GM19239 (cell line): ENCODE results near the gene ZNF862.
"Not testable (repeated sequence)": the region's sequence is repeated elsewhere in the genome, so short reads cannot be mapped to it uniquely, and the experiment has no call there.

Source experiments
- DNase-seq: peaks from one replicate; pipeline ENCODE4 v3.0.0; 2011; ENCODE audit warnings: low spot score; ENCODE audit not compliant: insufficient read length
- FAIRE-seq: peaks from 2 replicates; lab custom pipeline; 2011; peaks lifted over from hg19 to GRCh38; lab: Jason Lieb, UNC

ZNF862 gene

DNA sequence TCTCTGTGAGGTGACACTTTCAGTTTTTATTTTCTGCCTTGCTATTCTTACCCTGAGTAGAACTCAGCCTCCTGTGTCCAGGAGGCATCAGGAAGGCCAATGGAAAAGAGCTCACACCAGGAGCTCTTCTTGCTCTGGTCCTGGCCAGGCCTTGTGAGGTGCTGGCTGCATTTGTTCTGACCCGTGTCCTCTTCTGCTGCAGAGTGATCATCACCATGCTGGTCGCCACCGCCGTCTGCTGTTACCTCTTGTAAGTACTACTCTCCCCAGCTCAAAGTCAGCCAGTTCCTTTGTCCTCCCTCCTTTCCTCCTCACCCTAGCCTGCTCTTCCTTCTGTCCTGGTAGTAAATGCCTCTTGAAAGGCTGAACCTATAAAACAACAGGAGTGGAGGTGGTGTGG is 37.2 kb downstream of the ZNF862 start:
- DNase-seq (no peak), FAIRE-seq (no peak)

DNA sequence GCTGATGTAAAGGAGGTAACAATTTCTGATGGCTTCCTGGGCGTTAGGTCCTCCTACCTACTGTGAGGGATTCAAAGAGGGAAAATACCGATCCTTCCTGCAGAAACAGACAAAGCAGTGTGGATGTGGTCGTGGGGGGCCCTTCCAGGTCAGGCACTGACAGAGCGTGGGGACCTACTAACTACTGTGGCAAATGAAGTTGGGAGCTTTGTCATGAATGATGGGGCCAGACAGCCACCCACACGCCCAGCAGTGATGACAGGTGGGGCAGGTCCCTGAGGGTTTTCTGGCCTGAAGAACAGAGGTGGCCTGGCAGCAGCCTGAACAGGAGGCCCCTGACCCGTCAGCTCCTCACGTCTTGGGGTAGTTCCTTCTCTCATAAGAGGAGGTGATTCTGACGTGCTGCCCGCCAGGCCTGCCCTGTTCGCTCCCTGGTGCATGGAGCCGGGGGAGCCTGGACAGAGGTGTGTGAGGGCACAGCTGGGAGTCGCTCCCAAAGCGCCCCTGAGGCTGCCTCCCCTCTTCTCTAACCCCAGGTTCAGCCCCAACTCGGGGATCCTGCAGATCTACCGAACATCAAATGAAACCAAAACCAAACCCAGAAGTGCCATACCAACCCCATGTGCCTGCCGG is 39.8 kb downstream of the ZNF862 start:
- no peak for FAIRE-seq
- DNase-seq = no peak

DNA sequence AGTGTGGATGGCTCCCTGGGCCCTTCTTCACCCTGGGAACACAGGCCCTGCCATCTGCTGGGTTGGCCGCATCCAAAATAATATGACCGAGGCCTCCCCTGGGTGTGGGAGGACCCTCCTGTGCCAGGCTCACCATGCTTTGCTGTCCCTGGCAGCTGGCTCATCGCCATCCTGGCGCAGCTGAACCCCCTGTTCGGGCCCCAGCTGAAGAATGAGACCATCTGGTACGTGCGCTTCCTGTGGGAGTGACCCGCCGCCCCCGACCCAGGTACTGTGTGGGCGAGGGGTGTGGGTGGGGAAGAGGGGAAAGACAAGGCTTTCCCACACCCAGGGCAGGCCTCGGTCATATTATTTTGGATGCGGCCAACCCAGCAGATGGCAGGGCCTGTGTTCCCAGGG is 40.3 kb downstream of the ZNF862 start:
- DNase-seq (no peak), FAIRE-seq (no peak)

- DNase-seq = no peak
- FAIRE-seq = no peak
Measured at GRCh38 chr7:149879271-149879743, 41.1 kb downstream of the ZNF862 start.

- no peak for FAIRE-seq
- no peak for DNase-seq
Measured at GRCh38 chr7:149879766-149880637, 41.8 kb downstream of the ZNF862 start.

DNA sequence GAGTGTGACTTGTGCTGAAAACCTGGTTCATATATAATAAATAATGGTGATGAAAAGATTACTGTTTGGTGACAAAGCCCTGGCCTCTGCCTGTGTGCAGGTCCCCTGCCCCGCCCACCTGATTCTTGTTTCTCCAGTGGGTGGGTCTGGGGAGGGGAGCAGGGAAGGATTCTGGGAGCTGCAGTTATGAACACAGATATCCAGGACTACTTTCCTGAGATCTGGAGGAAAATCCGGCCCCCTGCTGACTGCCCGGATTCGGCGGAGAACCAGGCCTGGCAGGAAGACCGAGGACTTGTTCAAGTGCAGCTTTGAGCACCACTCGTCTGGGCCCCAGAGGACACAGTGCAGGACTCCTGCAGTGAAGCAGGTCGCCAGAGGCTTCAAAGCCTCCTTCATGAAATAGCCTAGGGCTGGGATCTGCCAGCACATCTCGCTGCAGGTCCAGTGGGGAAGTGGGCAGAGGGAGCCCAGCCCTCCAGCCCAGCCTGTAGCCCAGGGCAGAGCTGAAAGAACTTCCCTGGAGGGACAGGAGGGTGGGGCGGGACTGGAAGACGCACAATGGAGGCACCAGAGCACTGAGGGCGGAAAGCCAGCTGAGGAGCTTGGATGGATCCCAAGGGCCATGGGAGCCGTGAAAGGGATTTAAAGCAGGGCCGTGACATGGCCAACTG is 42.6 kb downstream of the ZNF862 start:
- no peak for DNase-seq
- no peak for FAIRE-seq

- DNase-seq = no peak
- no peak for FAIRE-seq
Measured at GRCh38 chr7:149881328-149882247, 43.4 kb downstream of the ZNF862 start.

DNA sequence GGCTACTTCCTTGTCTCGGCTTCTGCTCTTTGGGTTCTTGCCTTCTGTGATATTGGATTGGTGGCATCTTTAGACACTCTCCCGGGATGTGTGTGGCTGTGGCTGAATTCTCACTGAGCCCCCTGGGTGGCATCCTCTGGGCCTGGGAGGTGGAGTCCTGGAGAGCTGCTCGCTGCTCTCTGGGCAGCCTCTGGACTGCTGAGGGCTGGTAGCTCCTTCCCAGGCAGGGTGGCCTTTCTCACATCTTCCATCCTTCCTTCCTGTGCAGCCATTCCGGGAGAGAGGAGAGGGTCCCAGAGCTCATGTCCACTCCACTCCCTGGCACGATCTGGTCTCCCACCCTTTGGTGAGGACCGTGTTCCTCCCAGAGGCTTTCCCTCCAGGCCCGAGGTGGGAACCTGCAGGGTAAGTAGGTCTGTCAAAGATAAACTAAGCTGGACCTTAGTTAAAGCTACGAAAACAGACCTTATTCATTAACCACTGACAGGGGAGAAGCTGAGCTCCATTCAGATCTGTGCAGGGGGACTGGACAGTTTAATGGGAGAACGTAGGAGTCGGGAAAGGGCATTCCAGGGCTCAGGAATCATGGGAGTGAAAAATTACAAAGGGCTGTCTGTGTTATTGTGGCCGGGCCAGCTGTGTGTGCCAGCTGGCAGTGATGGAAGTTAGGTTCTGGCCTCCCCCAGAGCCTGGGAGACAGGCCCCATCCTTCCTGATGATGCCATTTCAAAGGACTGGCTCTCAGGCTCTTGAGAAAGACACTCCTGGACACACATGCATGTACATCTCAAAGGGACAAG is 44.3 kb downstream of the ZNF862 start:
- FAIRE-seq = no peak
- DNase-seq = no peak

DNA sequence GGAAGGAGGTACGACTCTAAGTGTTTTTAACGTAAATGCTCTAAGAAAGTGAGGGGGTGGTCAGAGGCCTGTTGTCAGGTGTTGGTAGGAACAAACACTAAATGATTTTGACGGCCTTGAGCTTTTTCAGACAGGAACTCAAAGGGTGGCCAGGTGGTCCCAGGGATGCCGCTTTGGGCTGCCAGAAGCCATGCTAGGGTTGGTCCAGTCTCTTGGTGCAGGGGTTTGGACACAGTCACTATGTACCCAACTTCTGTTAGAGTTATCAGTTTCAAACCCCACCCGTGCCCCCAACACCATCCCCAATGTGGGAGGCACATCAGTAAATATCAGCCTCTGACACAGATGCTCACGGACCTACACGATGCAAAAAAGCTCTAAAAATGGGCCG is 44.9 kb downstream of the ZNF862 start:
- FAIRE-seq (no peak), DNase-seq (no peak)

DNA sequence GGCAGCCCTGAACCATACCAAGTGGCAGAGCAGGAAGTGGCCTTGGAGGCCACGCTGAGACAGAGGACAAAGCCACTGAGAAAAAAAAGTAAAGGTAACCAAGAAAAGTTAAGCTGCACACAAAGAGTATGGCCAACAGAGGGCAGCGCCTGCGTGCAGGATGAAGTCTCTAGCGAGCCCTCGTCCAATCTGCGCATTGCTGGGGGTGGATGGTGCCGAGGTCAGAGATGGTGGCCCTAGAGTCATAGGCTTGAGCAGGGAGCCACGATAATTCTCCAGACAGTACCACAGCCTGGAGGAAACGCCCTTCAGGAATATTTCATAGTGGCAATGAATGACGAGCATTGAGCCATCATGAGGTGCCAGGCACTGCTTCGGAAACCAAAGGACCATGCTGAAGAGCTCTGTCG is 45.3 kb downstream of the ZNF862 start:
- DNase-seq (no peak), FAIRE-seq (peak; percentile 67)

- FAIRE-seq = no peak
- DNase-seq = no peak
Measured at GRCh38 chr7:149884016-149884415, 45.8 kb downstream of the ZNF862 start.

DNA sequence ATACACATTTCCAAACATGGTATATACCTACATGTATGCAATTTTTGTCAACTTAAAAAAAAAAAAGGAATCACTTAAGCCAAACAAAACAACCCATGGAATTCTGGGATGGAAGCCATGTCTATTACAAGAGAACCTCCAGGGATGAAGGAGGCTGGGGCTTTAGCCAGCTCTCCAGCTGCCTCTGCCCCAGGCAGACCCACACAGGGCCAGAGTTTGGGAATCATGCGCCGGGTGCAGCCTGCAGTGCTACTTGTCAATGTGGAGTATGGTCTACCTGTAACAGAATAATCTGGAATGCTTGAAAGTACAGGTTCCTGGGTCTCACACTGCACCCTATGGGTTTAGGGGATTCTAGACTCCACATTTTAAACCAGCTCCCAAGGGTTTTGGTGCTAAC is 46.4 kb downstream of the ZNF862 start:
- DNase-seq (no peak), FAIRE-seq (no peak)

- FAIRE-seq (no peak), DNase-seq (no peak)
Measured at GRCh38 chr7:149885191-149886017, 47.2 kb downstream of the ZNF862 start.

DNA sequence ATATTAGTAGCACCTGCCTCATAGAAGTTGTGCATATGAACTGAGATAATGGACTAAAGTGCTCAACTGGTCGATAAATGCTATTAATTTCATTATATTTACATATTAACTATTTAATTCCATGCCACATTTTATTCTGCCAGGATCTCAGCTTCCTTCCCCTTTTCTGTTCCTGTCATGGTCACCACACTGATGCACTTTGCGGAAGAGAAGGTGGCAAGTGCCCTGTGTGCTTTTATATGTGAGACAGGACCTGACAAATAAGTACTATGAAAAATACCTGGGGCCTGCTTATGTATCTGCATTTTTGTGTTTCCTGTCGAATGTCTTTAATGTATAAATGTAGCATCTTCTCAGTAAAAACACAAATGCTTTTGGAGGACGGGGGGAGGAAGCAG is 47.8 kb downstream of the ZNF862 start:
- FAIRE-seq (no peak), DNase-seq (no peak)

DNA sequence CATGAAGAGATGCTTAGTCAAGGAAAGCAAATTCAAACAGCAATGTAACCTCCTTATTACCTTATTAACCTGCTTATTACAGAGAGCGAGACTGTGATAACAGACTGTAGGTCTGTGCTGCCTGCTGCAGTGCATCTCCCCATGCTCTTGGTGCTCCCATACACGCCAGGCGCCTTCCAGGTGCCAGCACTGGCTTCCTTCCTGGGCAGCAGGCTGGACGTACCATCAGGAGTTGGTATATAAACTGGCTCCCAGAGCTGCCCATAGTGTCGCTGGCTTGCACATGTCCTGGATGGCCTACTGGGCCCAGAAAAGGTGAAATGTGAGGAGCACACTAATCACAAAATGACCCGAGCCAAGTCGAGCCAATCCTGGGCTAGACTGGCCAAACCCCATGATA is 49.1 kb downstream of the ZNF862 start:
- DNase-seq (no peak), FAIRE-seq (no peak)

DNA sequence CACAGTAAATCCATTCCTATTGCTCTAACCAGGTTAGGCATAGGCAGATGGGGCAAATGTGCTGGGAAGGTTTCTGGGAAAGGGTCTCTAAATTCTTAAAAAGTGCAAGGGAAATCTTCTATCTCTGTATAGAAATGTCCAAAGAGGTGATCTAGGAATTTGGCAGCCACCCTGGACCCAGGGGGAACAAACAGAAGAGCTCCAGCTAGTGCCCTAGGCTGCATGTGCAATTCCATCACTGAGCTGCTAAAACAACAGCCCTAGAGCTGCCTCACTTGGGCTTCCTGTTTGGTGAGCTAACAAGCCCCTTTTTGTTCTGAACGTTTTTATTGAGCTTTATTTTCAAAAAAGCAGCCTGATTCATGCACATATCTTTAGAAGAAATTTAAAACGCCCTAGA is 52.5 kb downstream of the ZNF862 start:
- not testable (repeated sequence) for DNase-seq
- peak; percentile 11 for FAIRE-seq

- not testable (repeated sequence) for DNase-seq
- FAIRE-seq = peak; percentile 26
Measured at GRCh38 chr7:149894957-149895356, 56.8 kb downstream of the ZNF862 start.

- not testable (repeated sequence) for FAIRE-seq, DNase-seq
Measured at GRCh38 chr7:149907776-149908376, 69.7 kb downstream of the ZNF862 start.
